ENCODE measurements around the gene CTNNA3.

The CTNNA3 gene

GRCh38 chr10:67175354-67175753 is 520.6 kb downstream of the CTNNA3 start:
- FAIRE-seq (no peak), DNase-seq (ENCODE audit: extremely low spot score, insufficient read length, low read depth) (no peak)

GRCh38 chr10:67173787-67174186 is 522.2 kb downstream of the CTNNA3 start:
- no peak for DNase-seq (ENCODE audit: extremely low spot score, insufficient read length, low read depth)
- FAIRE-seq = no peak

GRCh38 chr10:67171970-67172369 is 524.0 kb downstream of the CTNNA3 start:
- DNase-seq (ENCODE audit: extremely low spot score, insufficient read length, low read depth) = no peak
- FAIRE-seq = no peak

GRCh38 chr10:67156239-67156638 is 539.8 kb downstream of the CTNNA3 start:
- DNase-seq (ENCODE audit: extremely low spot score, insufficient read length, low read depth) (no peak), FAIRE-seq (no peak)

GRCh38 chr10:67151471-67151870 is 544.5 kb downstream of the CTNNA3 start:
- FAIRE-seq (no peak), DNase-seq (ENCODE audit: extremely low spot score, insufficient read length, low read depth) (no peak)

- DNase-seq (ENCODE audit: extremely low spot score, insufficient read length, low read depth) (no peak), FAIRE-seq (no peak)
These were observed 551.5 kb downstream of the CTNNA3 start for GRCh38 chr10:67144530-67144929.

GRCh38 chr10:67141300-67141699 is 554.7 kb downstream of the CTNNA3 start:
- no peak for FAIRE-seq

GRCh38 chr10:67140641-67141040 is 555.4 kb downstream of the CTNNA3 start:
- DNase-seq (ENCODE audit: extremely low spot score, insufficient read length, low read depth) (no peak), FAIRE-seq (no peak)

More at GRCh38 chr10:67141300-67141699, 554.7 kb downstream of the CTNNA3 start:
- DNase-seq (ENCODE audit: extremely low spot score, insufficient read length, low read depth) = no peak

- FAIRE-seq (no peak), DNase-seq (ENCODE audit: extremely low spot score, insufficient read length, low read depth) (no peak)
These were observed 568.6 kb downstream of the CTNNA3 start for GRCh38 chr10:67127441-67127840.

- FAIRE-seq (no peak), DNase-seq (ENCODE audit: extremely low spot score, insufficient read length, low read depth) (no peak)
These were observed 576.3 kb downstream of the CTNNA3 start for GRCh38 chr10:67119651-67120050.

- DNase-seq (ENCODE audit: extremely low spot score, insufficient read length, low read depth) (no peak), FAIRE-seq (no peak)
These were observed 580.0 kb downstream of the CTNNA3 start for GRCh38 chr10:67115972-67116371.

- DNase-seq (ENCODE audit: extremely low spot score, insufficient read length, low read depth) (no peak), FAIRE-seq (no peak)
These were observed 581.0 kb downstream of the CTNNA3 start for GRCh38 chr10:67114945-67115344.

- DNase-seq (ENCODE audit: extremely low spot score, insufficient read length, low read depth) = no peak
- FAIRE-seq = no peak
These were observed 583.2 kb downstream of the CTNNA3 start for GRCh38 chr10:67112765-67113164.

GRCh38 chr10:67110286-67110685 is 585.7 kb downstream of the CTNNA3 start:
- FAIRE-seq = no peak
- DNase-seq (ENCODE audit: extremely low spot score, insufficient read length, low read depth) = no peak

GRCh38 chr10:67107670-67108069 is 588.3 kb downstream of the CTNNA3 start:
- FAIRE-seq (no peak), DNase-seq (ENCODE audit: extremely low spot score, insufficient read length, low read depth) (no peak)

GRCh38 chr10:67100951-67101350 is 595.0 kb downstream of the CTNNA3 start:
- FAIRE-seq = no peak
- no peak for DNase-seq (ENCODE audit: extremely low spot score, insufficient read length, low read depth)

- DNase-seq (ENCODE audit: extremely low spot score, insufficient read length, low read depth) (no peak), FAIRE-seq (no peak)
These were observed 597.5 kb downstream of the CTNNA3 start for GRCh38 chr10:67098461-67098860.

- FAIRE-seq = no peak
- DNase-seq (ENCODE audit: extremely low spot score, insufficient read length, low read depth) = no peak
These were observed 600.5 kb downstream of the CTNNA3 start for GRCh38 chr10:67095531-67095930.

GRCh38 chr10:67088036-67088435 is 608.0 kb downstream of the CTNNA3 start:
- DNase-seq (ENCODE audit: extremely low spot score, insufficient read length, low read depth) (no peak), FAIRE-seq (no peak)

GRCh38 chr10:67087135-67087425 is 608.9 kb downstream of the CTNNA3 start:
- no peak for DNase-seq (ENCODE audit: extremely low spot score, insufficient read length, low read depth)
- no peak for FAIRE-seq

GRCh38 chr10:67086327-67087134 is 609.5 kb downstream of the CTNNA3 start:
- FAIRE-seq = no peak

GRCh38 chr10:67079126-67079525 is 616.9 kb downstream of the CTNNA3 start:
- DNase-seq (ENCODE audit: extremely low spot score, insufficient read length, low read depth) (no peak), FAIRE-seq (no peak)

More at GRCh38 chr10:67086327-67087134, 609.5 kb downstream of the CTNNA3 start:
- DNase-seq (ENCODE audit: extremely low spot score, insufficient read length, low read depth) = no peak
